GM18519 (cell line): Measurements from ENCODE around the gene GRK5.

ENCODE experiments used
- ATAC-seq: cut with Tn5 transposase; IDR thresholded peaks from one replicate; pipeline ENCODE4 v1.9.1; 2021; ENCODE audit warnings: mild to moderate bottlenecking, moderate library complexity; ENCODE audit not compliant: unreplicated experiment, low FRiP score

The GRK5 gene

GRCh38 chr10:119197921-119198320 is 9.4 kb upstream of the GRK5 start:
- no peak for ATAC-seq

GRCh38 chr10:119198438-119198837 is 8.9 kb upstream of the GRK5 start:
- no peak for ATAC-seq

GRCh38 chr10:119199231-119199992 is 8.0 kb upstream of the GRK5 start:
- no peak for ATAC-seq

- ATAC-seq, result no peak
Observed at GRCh38 chr10:119201233-119201632, 6.1 kb upstream of the GRK5 start.

GRCh38 chr10:119203006-119203405 is 4.4 kb upstream of the GRK5 start:
- no peak for ATAC-seq

GRCh38 chr10:119205894-119206602 is 1.3 kb upstream of the GRK5 start:
- no peak for ATAC-seq

- ATAC-seq, result peak; percentile 29
Observed at GRCh38 chr10:119206603-119207365, 587 bp upstream of the GRK5 start.

- peak; percentile 5 for ATAC-seq
Observed at GRCh38 chr10:119207713-119208552, 562 bp downstream of the GRK5 start.

- no peak for ATAC-seq
Observed at GRCh38 chr10:119208553-119208940, 1.2 kb downstream of the GRK5 start.

- no peak for ATAC-seq
Observed at GRCh38 chr10:119209035-119209735, 1.8 kb downstream of the GRK5 start.

GRCh38 chr10:119209736-119210355 is 2.5 kb downstream of the GRK5 start:
- no peak for ATAC-seq

GRCh38 chr10:119210633-119211032 is 3.3 kb downstream of the GRK5 start:
- ATAC-seq, result no peak

GRCh38 chr10:119211176-119211575 is 3.8 kb downstream of the GRK5 start:
- no peak for ATAC-seq

GRCh38 chr10:119211625-119212441 is 4.5 kb downstream of the GRK5 start:
- no peak for ATAC-seq

- no peak for ATAC-seq
Observed at GRCh38 chr10:119215371-119215770, 8.0 kb downstream of the GRK5 start.

GRCh38 chr10:119216127-119216526 is 8.8 kb downstream of the GRK5 start:
- no peak for ATAC-seq

- no peak for ATAC-seq
Observed at GRCh38 chr10:119217401-119217800, 10.0 kb downstream of the GRK5 start.

- ATAC-seq, result no peak
Observed at GRCh38 chr10:119217991-119218490, 10.7 kb downstream of the GRK5 start.
